Non-pigmented ciliary epithelial cell (primary cell): ENCODE measurements around the gene FCAMR.

Experiments
- DNase-seq: peaks from one replicate; pipeline ENCODE4 v3.0.0-alpha.2; 2010; ENCODE audit warnings: low read depth

The FCAMR gene

DNA sequence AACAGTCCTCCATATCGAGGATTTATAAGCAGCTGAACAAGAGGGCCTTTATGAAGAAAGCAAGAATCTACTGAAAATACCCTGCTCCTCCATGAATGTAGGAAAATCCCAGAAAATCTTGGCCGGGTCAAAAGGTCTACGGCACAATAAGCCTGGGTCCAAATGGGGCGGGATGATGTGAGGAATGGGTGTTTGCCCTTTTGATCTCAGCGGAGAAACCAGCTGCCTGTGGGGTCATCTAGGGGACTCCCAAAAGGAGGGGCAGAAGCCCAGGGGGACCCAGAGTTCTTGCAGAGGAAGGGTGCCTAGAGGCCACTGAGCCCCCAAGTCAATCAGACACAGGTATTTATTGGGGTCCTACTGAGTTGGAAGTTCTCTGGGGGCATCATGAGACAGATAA lies 12.6 kb downstream of the FCAMR start:
- DNase-seq: no peak

DNA sequence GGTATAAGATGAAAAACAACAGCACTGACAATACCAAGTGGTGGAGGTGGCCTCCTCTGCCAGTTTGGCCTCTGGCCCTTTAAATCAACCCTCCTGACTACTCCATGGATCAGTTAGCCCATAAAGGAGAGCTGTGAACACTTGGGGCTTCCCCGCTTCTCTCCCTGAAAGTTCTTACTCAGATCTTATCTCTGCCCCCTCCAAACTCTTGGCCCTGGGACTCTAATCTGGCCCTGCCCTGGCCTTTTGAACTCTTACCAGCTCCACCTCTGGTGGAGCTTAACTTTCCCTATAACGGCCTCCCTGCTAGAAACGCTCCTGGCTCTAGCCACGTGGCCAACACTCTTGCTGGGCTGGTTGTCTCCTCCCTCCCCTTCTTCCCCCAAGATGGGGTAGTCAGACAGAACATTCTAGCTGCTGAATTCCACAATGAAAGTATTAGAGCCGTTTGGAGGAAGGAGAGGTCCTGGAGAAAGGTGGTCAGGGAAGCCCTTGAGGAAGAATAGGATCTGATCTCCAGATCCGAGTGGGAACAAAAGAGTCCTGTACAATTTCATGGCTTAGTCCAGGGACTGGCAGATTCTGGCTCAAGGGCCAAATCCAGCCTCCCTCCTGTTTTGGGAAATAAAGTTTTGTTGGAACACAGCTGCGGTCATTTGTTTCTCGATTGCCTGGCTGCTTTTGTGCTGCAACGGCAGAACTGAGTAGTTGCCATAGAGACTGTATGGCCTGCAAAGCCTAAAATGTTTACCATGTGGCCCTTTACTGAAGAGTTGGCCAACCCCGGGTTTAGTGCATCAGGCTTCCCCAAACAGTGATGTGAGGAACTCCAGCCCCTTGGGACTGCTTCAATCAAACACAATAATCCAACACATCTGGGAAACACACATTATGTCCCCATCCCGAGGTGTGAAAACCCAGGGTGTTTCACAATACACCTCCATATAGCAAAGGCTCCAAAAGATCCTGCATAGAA lies 14.5 kb downstream of the FCAMR start:
- no peak for DNase-seq

DNA sequence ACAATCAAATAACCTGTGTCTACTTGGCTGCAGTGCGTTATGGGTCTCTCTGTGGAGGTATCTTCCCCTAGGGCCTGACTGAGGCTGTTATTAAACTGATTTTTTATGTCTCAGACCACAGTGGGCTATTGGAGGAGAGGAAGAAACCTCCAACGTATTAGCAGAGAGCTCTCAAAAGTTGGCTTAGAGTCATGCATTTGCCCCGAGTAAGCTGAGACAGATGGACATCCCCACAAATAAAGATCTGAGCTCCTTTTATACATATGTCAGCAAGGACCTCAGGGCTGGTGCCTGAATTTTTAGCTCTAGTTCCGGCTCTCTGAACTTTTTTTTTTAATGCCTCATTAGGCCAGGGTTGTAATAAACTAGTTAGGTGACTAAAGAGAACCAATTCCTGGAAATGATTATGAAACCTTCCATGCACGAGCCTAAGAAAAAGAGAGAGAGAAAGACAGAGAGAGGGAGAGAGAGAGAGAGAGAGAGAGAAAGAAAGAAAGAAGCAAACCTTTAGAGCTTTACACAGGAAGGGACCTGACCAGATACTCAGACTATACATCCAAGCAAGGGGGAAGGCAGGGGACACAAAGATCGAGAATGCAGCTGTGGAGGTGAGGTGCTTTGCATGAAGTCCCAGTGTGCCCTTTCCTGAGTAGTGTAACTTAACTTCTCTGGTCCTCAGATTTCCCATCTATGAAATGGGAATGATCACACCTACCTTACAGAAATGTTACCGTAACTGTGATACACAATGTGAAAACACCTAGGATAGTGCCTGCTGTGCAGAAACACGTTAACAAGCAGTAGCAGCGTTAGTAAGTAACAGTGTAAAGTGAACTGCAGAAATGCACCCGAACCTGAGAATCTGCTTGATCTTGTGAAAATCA lies 15.6 kb downstream of the FCAMR start:
- no peak for DNase-seq

DNA sequence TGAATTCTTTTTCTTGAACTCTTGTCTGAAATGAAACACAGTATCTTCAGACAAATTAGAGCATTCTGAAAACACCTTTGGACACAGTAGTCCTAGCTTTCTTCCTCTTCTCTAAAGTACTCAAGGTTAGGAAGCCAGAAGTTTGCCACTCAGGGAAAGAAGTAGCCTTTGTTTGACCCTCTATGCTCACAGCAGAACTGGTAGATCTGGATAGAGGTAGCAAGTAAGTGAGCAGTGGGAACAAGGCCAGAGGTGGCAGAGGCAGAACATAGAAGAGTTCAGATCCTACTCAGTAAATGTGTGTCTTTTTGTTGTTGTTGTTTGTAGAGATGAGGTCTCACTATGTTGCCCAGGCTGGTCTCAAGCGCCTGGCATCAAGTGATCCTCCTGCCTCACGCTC lies 16.6 kb downstream of the FCAMR start:
- DNase-seq: no peak

DNA sequence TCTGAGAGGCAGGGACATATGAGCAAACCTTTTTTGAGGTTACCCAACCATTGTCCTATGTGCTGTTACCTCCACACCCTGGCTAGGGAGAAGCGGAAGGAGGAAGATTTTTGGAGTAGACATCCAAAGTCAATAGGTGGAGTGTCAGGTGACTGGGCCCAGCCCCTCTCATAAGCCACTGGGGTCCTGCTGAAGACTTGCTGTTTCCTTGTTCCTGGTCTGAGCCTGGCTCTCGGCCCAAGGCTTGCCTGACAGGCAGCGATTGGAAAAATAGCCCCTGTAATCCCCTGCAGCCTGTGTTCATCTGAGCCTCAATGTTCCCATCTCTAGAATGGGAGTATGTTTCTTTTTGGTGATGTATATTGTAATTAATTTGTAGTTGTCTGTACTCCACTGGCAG lies 17.1 kb downstream of the FCAMR start:
- DNase-seq: no peak

DNA sequence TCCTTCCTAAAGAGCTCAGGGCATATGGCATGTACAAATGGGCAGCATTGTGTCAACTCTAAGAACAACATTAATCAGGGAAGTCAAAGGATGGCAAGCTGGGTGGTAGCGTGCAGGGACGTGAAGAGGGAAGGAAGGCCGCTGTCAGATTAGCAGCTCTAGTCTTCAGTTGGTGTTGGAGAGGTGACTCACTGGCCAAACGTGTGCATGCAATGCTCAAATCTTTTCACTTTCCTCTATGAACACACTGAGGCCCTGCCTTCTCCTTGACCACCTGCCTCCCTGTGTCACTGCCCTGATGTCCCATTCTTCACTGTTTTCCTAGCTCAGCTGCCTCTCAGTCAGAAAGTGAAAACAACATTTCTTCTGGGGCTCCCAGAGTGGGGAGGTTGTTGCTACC lies 18.1 kb downstream of the FCAMR start:
- no peak for DNase-seq

DNA sequence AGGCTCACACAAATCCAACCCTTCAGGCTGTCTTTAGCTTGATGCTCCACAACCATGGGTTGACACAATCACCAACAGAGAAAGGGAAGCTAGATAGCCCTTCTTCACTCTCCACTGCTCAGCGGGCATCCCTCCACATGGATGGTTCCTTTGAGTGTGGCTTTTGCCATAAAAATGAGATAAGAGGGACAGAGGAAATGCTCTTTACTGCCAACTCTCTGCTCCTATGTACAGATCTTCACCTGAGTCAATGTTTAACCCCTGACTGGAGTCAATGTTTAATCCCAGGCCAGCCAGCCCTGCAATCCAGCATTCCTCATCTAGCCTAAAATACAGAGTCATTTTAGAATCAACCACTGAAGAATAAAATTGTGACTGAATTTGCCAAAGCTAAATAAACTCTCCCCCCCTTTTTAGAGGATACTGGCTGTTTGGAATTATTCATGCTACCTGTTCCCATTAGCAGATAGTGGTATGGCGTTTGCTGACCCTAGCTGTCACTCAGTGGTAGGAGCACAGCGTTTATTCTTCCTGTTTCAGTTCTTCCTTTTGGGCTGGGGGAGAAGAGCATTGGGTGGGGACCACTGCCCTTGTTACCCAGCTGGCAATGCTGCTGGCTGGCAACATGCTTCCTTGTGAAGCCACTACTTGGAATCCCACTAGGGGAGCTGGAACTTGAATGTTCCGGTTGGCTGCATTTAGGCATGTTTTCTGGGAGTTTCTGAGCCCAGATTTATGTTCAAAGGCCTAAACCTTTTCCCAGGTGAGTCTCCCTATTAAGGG lies 18.8 kb downstream of the FCAMR start:
- no peak for DNase-seq

DNA sequence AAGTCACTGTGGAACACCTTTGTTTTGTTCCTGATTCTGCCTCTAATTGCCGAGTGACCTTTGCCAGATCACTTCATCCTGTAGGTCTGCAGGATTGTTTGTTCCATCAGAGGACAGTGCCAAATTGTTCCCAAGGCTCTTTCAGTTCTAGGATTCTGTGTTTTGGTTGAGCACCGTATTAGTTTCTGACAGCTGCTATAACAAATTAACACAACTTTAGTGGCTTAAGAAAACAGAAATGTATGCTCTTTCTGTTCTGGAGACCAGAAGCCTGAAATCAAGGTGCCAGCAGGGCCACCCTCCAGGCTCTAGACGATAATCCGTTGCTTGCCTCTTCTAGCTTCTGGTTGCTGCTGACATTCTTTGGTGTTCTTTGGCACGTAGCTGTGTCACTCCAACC lies 20.6 kb downstream of the FCAMR start:
- DNase-seq: no peak

DNA sequence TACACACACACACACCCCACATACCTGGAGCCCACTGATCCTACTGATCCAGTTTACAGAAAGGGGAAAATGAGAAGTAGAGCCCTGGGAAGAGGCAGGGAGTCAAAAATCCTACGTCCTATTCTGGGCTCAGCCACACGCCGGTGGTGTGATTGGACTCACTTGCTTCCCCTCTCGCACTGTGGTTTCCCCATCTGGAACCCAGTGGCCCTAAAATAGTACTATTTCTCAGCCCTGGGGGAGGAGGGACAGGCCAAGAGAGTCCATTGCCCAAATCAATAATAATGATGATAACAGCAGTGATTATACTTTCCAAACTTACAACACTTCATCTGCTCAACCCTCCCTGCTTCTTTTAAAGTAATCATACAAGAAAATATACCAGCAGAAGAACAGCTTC lies 21.1 kb downstream of the FCAMR start:
- DNase-seq: no peak

DNA sequence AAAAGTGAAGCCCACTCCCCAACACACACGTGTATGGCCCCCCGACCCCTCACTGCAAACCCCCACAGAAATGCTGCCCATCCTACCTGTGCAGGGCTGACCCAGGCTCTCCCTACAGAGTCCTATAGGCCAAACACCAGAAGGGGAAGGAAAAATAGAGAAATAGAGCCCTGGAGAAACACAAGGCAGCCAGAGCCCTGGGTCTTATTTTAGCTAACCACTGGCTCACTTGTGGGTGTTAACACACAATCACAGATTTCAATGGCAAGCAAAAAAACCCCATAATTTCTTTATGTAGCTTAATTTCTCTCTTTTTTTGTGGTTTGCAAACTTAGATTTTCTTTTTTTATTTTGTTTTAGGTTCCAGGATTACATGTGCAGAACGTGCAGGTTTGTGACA lies 23.0 kb downstream of the FCAMR start:
- DNase-seq: no peak

DNA sequence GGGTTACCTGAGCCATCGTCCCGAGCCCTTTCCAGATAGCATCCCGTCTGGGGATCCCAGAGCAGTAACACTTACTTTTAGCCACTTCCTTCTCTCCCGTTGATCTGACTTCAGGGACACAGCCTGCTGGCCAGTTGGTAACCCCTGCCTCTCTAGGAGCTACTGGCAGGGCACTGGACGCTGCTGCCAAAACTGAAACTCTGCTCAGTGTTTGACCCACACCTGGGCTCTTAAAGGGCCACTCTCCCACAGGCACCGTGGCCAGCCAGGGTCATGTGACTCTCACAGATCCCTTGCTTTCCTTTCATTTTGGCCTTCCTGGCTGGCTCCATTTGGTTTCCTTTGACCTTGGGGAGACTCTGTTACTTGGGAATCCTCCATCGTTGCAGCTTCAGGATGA lies 24.0 kb downstream of the FCAMR start, which contains the start of gene PIGR:
Gene PIGR, minus strand, starts transcription at position 206 of the 400 bp plus-strand sequence. CDS start 5,935 bp downstream, outside the sequence.
- no peak for DNase-seq

DNA sequence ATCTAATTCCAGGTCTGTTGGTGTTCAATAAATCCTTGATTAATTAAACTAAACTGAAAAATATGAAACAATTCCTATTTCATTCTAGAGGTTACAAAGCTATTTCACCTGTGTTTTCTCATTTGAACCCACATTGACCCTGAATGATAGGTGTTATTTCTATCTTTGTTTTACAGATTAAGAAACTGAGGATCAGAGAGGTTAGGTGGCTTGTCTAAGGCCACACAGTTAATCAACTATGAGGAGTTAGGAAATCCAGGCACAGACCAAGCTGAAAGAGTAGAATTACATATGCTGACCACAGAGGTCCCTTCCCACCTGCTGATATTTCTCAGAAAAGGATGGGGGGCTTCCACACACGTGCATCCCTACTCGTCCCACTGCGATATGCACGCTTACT lies 24.5 kb downstream of the FCAMR start:
- no peak for DNase-seq

DNA sequence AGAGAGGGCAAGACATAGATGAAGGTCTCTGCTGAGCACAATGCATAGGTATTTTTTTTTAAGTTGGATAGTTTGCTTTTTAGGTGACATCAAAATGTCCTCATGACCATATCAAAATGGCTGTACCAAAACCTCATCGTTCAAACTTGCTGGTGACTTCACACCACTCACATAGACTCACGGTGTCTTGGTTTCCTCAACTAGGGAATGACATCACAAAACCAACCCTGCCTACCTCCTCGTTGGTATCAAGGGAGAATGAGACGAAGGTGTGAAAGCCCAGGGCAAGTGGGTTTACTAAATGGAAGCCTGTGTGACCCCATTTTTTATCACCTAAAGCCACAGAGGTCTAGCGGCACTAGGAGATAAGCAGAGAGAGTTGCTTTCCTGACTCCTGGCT lies 25.6 kb downstream of the FCAMR start:
- no peak for DNase-seq

DNA sequence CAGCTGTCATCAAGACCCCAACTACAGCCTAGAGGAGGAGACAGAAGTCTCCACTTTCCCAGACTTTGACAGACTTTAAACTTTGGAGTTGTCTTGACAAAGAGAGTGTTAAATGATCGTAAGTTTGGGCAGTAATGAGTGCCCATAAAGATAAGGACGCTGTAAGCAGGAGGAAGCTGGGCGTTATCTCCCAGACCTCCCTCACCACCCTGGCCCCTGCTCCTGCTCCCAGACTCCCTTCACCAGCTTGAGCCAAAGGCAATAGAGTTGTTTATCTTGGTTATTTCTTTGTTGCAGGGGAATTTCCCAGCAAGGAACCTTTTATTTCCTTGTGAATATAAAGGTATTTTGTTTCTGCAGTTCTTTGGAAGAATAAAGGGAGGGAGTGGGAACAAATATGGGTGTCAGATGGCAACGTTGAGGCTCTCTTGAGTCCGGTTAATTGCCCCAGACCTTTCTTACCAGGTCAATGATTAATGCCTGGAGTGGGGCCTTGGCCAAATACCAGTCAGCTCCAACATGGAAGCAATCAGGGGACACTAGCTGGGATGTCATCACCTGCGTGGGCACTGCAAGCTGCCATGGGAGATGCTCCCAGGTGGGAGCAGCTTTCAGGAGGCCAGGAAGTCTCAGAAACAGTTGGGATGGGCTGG lies 28.4 kb downstream of the FCAMR start:
- no peak for DNase-seq

DNA sequence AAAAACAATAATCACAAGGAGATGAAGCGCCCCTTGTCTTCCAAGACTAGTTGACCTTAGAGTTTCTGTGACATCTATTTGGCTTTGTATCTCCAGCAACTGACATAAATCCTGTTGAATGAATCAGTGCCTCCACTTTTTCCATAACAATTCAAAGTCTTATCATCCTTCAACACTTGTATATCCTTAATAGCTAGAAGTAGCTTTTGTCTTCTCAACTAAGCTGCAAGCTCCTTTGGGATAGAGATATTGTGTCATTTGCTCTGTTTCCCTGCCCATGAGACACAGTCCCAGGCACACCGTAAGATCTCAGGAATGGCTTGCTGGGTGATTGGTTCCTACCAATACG lies 29.7 kb downstream of the FCAMR start:
- DNase-seq: no peak

DNA sequence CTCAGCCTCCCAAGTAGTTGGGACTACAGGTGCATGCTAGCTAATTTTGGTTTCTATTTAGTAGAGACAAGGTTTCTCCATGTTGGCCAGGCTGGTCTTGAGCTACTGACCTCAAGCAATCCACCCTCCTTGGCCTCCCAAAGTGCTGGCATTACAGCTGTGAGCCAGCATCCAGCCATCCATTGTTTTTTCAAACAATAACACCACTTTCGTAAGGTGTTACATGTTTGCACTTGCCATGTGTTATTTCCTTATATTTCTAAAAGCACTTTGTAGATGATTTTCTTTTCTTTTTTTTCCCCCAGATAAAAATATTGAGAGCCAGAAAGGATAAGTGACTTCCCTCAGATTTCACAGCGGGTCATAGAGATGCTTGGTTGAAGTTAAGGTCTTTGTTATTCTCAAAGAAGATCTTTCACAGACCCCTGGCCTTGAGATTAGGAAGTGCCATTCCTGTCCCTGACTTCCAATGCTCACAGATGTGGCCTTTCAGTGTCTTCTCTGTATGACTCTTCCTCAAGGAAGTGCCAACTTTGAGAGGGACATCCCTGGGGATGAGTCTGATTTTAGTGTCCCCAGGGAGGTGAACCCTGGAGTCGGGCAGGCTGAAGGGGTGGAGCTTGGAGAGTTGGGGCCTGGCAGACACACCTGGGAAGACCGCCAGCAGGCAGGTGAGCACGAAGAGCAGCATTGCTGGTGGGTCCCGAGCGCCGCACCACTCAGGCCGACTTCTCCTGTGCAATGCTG lies 30.2 kb downstream of the FCAMR start:
- DNase-seq: no peak

DNA sequence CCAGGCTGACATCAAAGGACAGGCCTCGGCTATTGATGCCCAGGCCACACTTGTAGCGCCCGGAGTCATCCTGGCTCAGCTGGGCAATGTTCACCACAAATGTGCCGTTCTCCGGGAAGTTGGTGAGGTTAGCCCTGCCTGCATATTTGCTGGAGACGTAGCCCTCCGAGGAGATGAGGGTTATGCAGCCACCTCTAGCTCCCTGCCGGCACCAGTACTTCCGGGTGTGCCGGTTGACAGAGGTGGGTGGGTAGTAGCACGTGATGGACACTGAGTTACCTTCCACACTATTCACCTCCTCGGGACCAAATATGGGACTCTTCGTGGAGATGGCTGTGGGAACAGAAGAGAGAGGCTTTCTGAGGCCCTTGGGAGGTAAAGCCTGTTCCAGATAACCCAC lies 31.1 kb downstream of the FCAMR start:
- DNase-seq: no peak

DNA sequence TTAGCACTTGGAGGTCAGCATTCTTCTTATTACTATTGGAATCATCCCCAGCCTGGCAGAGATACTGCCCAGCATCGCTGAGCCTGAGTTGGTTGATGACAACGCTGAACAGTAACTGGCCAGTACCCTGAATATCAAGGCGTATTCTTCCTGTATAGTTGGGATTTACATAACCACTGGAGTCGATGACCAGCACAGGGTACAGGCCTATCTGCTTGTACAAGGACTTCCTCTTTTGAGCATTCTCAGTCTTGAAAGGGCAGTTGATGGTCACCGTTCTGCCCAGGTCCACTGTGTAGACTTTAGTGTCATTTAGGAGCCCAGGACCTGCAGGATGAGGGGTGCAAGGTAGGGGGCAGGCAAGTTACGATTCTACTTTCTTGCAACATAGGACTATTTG lies 32.8 kb downstream of the FCAMR start:
- no peak for DNase-seq

DNA sequence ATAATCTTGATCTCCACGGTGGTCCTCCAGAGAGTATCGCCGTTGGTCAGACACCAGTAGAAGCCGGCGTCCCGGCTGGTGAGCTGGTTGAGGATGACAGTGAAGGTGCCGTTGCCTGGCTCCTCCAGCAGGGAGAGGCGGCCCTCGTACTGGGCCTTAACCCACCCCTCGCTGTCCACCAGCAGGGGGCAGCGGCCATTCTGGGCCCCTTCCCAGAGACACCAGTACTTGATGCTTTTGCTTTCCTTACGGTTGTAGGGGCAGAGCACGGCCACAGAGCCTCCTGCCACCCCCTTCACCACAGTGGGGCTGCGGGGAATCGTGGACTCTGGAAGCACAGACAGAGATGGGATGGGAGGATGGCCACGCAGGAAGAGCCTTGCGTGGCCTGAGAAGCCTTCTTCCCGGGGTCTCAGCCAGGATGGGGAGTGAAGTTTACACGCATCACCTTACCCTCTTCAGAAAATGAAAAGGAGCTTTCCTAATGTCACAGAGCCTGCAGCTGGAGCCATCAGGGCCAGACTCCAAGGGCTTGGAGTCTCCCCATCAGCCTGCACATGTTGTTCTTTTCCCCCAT lies 34.7 kb downstream of the FCAMR start:
- no peak for DNase-seq

DNA sequence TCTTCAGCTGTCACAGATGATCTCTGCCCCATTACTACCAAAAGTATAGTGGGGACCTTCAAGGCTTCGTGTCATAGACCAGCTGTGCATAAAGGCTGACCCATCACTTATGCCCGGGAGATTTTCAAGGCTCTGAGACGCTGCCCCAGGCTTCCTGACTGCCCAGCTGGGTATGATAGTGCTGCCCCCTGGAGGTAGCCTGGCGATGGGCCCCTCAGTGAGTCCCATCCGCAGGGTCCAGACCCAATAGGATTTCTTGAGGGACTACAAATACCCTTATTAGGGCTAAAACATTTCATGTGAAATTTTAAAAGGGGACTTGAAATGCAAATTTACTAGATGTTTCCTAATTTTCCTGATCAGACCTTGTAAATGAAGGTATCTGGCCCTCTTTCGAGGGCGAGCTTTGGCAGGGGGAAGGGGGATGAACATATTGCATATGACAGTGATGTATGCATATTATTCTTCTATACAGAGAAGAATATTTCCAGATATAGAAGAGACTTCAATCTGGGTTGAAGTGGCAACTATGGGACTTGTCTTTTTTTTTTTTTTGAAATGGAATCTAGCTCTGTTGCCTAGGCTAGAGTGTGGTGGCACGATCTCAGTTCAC lies 36.8 kb downstream of the FCAMR start:
- DNase-seq: no peak
